ENCODE measurements around the gene ARL6IP4.

ARL6IP4 gene

GRCh38 chr12:122977655-122978392 lies 2.7 kb upstream of the ARL6IP4 start:
- Histone ChIP-seq H3K36me3 (ENCODE audit: insufficient read depth, low read length) (peaks cover 19% of the 10 kb centered on the region), H2AFZ (ENCODE audit: low read depth, low read length) (no peak overlapping the region), H3K27me3 (ENCODE audit: insufficient read depth, low read length) (no peaks in the 10 kb centered on the region), H3K9me3 (ENCODE audit: low read length) (no peaks in the 10 kb centered on the region), H3K4me1 (ENCODE audit: insufficient read depth, low read length) (peaks cover 46% of the 10 kb centered on the region), H3K4me3 (ENCODE audit: low read length) (no peak overlapping the region)

- Histone ChIP-seq H3K4me1 (ENCODE audit: insufficient read depth, low read length) (peaks cover 52% of the 10 kb centered on the region), H2AFZ (ENCODE audit: low read depth, low read length) (no peak overlapping the region), H3K27me3 (ENCODE audit: insufficient read depth, low read length) (no peaks in the 10 kb centered on the region), H3K36me3 (ENCODE audit: insufficient read depth, low read length) (peaks cover 26% of the 10 kb centered on the region), H3K9me3 (ENCODE audit: low read length) (no peaks in the 10 kb centered on the region), H3K4me3 (ENCODE audit: low read length) (no peak overlapping the region)
Observed at GRCh38 chr12:122978507-122978955, 1.9 kb upstream of the ARL6IP4 start.

DNA sequence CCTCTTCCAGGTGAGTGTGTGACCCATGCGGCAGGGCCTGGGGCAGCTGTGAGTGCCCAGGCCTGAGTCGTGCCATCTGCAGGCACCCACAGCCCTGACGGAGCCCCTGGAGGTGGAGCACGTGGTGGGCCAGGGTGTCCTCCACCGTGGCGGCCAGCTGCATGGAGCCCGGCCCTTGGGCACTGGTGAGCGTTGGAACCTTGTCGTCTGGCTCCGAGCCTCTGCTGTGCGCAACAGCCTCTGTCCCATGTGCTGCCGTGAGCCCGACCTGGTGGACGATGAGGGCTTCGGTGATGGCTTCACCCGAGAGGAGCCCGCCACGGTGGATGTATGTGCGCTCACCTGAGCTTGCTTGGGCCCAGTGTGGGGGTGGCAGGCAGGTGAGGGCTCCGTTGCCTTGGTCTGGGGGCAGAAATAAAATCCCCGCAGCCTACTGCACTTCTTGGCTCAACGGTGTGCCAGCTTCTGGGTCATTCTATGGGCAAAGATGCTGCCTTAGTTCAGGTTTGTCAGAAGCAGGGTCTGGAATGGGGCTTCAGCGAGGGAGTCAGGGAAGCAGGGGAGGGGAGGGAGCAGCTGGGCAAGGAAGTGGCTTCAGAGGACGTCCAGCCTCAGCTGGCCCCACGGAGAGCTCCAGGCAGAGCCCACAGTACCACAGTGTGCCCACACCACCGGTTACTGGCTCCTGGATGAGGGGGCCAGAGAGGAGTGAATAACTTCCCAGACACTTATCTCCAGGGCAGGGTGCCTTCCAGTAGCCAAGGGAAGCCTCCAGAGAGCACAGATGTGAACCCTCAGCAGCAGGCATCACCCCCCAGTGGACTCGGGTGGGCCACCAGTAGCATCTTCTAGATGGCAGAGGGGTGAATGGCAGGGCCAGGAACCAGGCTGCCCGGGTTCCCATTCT lies 1.2 kb upstream of the ARL6IP4 start:
- H3K27me3 ChIP-seq (ENCODE audit: insufficient read depth, low read length): no peaks in the 10 kb centered on the region
- H3K4me3 ChIP-seq (ENCODE audit: low read length): peak overlapping the region; percentile 84
- H2AFZ ChIP-seq (ENCODE audit: low read depth, low read length): peak overlapping the region; percentile 51
- peaks cover 26% of the 10 kb centered on the region for H3K36me3 ChIP-seq (ENCODE audit: insufficient read depth, low read length)
- H3K9me3 ChIP-seq (ENCODE audit: low read length): no peaks in the 10 kb centered on the region
- H3K4me1 ChIP-seq (ENCODE audit: insufficient read depth, low read length): peaks cover 56% of the 10 kb centered on the region

DNA sequence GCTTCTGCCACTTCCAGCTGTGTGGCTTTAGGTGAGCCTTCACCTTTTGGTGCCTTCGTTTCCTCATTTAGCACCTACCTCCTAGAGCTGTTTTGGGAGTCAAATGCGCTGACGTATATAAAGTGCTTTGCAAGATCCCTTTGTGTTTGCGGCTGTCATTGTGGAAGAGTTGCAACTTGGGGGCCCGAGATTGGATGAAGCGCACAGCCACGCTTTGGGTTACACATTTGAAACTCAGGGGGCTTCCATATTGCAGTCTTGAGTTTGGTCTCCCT lies 636 bp upstream of the ARL6IP4 start:
- peak overlapping the region; percentile 51 for H2AFZ ChIP-seq (ENCODE audit: low read depth, low read length)
- H3K36me3 ChIP-seq (ENCODE audit: insufficient read depth, low read length): peaks cover 26% of the 10 kb centered on the region
- H3K4me3 ChIP-seq (ENCODE audit: low read length): peak overlapping the region; percentile 84
- no peaks in the 10 kb centered on the region for H3K27me3 ChIP-seq (ENCODE audit: insufficient read depth, low read length)
- H3K9me3 ChIP-seq (ENCODE audit: low read length): no peaks in the 10 kb centered on the region
- peaks cover 62% of the 10 kb centered on the region for H3K4me1 ChIP-seq (ENCODE audit: insufficient read depth, low read length)

DNA sequence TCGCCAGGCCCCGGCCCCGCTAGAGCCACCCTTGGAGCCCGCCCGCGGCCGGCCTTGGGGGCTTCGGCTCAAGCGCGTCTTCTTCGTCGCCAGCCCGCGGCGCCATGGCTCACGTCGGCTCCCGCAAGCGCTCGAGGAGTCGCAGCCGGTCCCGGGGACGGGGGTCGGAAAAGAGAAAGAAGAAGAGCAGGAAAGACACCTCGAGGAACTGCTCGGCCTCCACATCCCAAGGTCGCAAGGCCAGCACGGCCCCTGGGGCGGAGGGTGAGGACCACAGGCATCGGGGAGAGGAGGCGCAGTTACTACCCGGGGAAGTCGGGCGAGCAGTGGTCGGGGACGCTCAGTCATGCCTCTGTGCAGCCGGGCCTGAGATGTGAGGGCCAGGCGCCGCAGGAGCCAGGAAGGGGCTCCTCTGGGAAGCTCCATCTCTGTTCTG lies 573 bp downstream of the ARL6IP4 start:
- H3K36me3 ChIP-seq (ENCODE audit: insufficient read depth, low read length): peaks cover 26% of the 10 kb centered on the region
- no peaks in the 10 kb centered on the region for H3K27me3 ChIP-seq (ENCODE audit: insufficient read depth, low read length)
- H3K4me3 ChIP-seq (ENCODE audit: low read length): peak overlapping the region; percentile 84
- H2AFZ ChIP-seq (ENCODE audit: low read depth, low read length): peak overlapping the region; percentile 51
- no peaks in the 10 kb centered on the region for H3K9me3 ChIP-seq (ENCODE audit: low read length)
- peaks cover 62% of the 10 kb centered on the region for H3K4me1 ChIP-seq (ENCODE audit: insufficient read depth, low read length)

DNA sequence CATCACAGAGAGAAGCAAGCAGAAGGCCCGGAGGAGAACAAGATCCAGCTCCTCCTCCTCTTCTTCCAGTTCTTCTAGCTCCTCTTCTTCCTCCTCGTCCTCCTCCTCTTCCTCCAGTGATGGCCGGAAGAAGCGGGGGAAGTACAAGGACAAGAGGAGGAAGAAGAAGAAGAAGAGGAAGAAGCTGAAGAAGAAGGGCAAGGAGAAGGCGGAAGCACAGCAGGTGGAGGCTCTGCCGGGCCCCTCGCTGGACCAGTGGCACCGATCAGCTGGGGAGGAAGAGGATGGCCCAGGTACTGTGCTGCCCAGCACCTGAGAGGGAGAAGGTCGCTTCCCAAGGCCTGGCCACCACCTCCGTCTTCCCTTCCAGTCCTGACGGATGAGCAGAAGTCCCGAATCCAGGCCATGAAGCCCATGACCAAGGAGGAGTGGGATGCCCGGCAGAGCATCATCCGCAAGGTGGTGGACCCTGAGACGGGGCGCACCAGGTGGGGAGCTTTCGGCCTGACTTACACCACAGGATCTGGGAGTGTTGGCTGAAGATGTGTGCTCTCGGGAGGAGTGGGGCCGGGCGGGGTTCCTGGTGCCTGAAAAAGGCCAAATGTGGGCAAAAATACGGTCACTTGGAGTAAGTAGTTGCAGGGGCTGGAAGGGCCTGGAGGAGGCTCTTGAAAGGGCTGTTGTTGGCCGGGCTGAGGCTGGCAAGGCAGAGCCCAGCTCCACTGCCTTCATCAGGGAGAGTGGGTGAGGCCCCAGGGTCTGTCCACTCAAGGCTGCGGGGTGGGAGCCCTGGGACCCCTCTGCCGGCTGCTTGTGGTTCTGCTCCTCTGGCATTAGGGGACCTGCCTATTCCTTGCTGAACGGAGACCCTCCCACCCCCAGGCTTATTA lies 1.4 kb downstream of the ARL6IP4 start:
- Histone ChIP-seq H3K27me3 (ENCODE audit: insufficient read depth, low read length) (no peaks in the 10 kb centered on the region), H3K9me3 (ENCODE audit: low read length) (no peaks in the 10 kb centered on the region), H3K4me1 (ENCODE audit: insufficient read depth, low read length) (peaks cover 54% of the 10 kb centered on the region)

DNA sequence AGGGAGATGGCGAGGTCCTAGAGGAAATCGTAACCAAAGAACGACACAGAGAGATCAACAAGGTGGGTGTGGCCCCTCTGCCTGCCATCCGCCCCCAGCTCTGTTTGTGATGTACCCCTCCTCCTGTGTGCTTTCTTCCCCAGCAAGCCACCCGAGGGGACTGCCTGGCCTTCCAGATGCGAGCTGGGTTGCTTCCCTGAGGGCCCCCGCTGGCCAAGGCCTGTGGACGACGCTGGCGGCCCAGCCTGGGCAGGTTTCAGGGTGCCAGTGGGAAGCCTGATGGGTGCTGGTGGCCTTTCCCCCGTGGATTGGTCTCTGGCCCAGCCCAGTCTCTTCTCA lies 2.0 kb downstream of the ARL6IP4 start:
- Histone ChIP-seq H3K4me1 (ENCODE audit: insufficient read depth, low read length) (peaks cover 53% of the 10 kb centered on the region), H2AFZ (ENCODE audit: low read depth, low read length) (no peak overlapping the region), H3K9me3 (ENCODE audit: low read length) (no peaks in the 10 kb centered on the region), H3K36me3 (ENCODE audit: insufficient read depth, low read length) (peaks cover 23% of the 10 kb centered on the region), H3K27me3 (ENCODE audit: insufficient read depth, low read length) (no peaks in the 10 kb centered on the region), H3K4me3 (ENCODE audit: low read length) (no peak overlapping the region)

More for the DNA sequence above, 1.4 kb downstream of the ARL6IP4 start:
- Histone ChIP-seq H3K36me3 (ENCODE audit: insufficient read depth, low read length) (peaks cover 26% of the 10 kb centered on the region), H2AFZ (ENCODE audit: low read depth, low read length) (no peak overlapping the region), H3K4me3 (ENCODE audit: low read length) (peak overlapping the region; percentile 84)

DNA sequence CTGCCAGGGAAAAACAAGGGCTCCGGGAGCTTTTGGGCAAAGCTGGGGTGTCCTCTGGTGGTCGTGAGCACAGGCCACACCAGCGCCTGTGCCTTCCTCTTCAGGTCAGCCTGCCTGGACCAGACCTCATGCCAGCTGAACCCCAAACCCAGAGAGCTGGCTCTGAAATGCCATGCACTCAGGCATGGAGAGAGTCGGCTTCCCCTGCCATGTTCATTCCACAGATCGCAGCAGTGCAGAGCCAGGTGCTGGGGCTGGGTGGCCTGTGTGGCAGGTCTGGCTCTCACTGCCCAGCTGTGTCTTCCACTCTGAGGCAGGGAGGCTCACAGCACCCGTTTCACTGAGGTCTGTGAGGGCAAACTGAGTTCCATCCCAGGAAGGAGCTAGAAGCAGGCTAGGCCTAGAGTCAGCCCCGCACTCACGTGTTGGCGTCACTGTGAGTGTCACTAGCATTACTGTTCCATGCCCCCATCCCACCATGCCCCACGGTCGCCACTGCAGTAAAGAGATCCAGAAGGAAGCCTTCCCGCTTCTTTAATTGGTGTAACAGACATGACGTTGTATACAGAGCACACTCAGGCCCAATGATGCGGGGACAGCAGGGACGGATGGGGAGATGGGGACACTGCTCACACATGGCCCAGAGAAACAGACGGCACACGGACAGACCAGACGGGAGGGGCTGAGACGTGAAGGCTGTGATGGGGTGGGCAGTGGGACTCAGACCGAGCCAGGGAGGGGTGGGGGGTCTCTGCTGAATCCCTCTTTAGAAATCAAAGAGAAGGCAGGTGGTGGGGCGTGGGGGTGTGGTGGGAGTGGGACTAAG lies 2.7 kb downstream of the ARL6IP4 start:
- Histone ChIP-seq H3K9me3 (ENCODE audit: low read length) (no peaks in the 10 kb centered on the region), H2AFZ (ENCODE audit: low read depth, low read length) (no peak overlapping the region), H3K4me1 (ENCODE audit: insufficient read depth, low read length) (peaks cover 53% of the 10 kb centered on the region), H3K27me3 (ENCODE audit: insufficient read depth, low read length) (no peaks in the 10 kb centered on the region), H3K4me3 (ENCODE audit: low read length) (no peak overlapping the region), H3K36me3 (ENCODE audit: insufficient read depth, low read length) (peaks cover 21% of the 10 kb centered on the region)

- H3K9me3 ChIP-seq (ENCODE audit: low read length): no peaks in the 10 kb centered on the region
- H3K27me3 ChIP-seq (ENCODE audit: insufficient read depth, low read length): no peaks in the 10 kb centered on the region
- peaks cover 23% of the 10 kb centered on the region for H3K36me3 ChIP-seq (ENCODE audit: insufficient read depth, low read length)
- peak overlapping the region; percentile 6 for H3K4me3 ChIP-seq (ENCODE audit: low read length)
- peaks cover 53% of the 10 kb centered on the region for H3K4me1 ChIP-seq (ENCODE audit: insufficient read depth, low read length)
- no peak overlapping the region for H2AFZ ChIP-seq (ENCODE audit: low read depth, low read length)
Observed at GRCh38 chr12:122983789-122984515, 3.5 kb downstream of the ARL6IP4 start.

DNA sequence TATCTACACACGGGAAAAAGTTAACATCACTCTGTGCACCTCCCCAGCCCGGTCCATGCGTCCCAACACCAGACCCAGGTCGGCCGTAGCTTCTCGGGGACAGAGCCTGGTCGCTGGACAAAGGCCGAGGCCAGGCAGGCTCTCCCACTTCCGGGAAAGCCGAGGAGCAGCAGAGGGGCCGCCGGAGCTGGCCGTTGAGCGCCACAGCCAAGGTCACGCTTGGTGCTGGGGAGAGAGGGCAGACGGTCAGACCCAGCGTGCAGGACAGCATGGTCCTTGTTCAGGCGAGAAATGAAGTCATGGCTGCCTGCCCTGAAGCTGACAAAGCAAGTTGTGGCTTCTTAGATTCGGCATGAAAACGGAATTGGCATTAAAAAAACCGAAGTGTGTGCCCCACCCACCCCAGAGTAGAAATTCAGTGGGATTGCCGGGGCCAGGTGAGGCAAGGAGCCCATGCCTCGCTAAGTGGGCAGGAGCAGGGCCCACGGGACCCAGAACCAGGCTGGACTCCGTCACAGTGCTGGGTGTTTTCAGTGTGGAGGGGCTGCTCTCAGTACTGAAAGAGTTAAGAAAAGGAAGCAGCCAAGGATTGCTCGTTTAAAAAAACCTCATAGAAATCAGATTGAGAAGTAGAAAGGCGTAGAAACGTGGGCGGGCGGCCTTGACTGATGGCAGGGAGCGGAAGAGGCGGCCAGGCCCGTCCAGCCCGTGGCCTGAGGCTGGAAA lies 4.3 kb downstream of the ARL6IP4 start:
- no peak overlapping the region for H2AFZ ChIP-seq (ENCODE audit: low read depth, low read length)
- peaks cover 23% of the 10 kb centered on the region for H3K36me3 ChIP-seq (ENCODE audit: insufficient read depth, low read length)
- peak overlapping the region; percentile 6 for H3K4me3 ChIP-seq (ENCODE audit: low read length)
- no peaks in the 10 kb centered on the region for H3K9me3 ChIP-seq (ENCODE audit: low read length)
- no peaks in the 10 kb centered on the region for H3K27me3 ChIP-seq (ENCODE audit: insufficient read depth, low read length)
- H3K4me1 ChIP-seq (ENCODE audit: insufficient read depth, low read length): peaks cover 45% of the 10 kb centered on the region
